Mucosa of stomach (tissue), 1 donor: ENCODE data around the gene TIAL1.

Experiments used
- H3K27me3 ChIP-seq: one replicate; pipeline ENCODE4 v1.7.0; 2013; ENCODE audit warnings: mild to moderate bottlenecking, low read length; ENCODE audit not compliant: control insufficient read depth, insufficient read depth
- H3K36me3 ChIP-seq: one replicate; pipeline ENCODE4 v1.7.0; 2013; ENCODE audit warnings: low read length; ENCODE audit not compliant: control insufficient read depth, insufficient read depth
- H3K4me1 ChIP-seq: one replicate; pipeline ENCODE4 v1.7.0; 2013; ENCODE audit warnings: mild to moderate bottlenecking, low read length; ENCODE audit not compliant: control insufficient read depth, insufficient read depth
- H3K4me3 ChIP-seq: one replicate; pipeline ENCODE4 v1.7.0; 2013; ENCODE audit warnings: low read length
- H3K9ac ChIP-seq: one replicate; pipeline ENCODE4 v1.7.0; 2013; ENCODE audit warnings: mild to moderate bottlenecking, low read length, moderate library complexity
- H3K9me3 ChIP-seq: one replicate; pipeline ENCODE4 v1.7.0; 2013; ENCODE audit warnings: mild to moderate bottlenecking, low read length, moderate library complexity; ENCODE audit not compliant: control insufficient read depth
- donor health status: Pancreatic carcinoma.

TIAL1 gene, protein sequence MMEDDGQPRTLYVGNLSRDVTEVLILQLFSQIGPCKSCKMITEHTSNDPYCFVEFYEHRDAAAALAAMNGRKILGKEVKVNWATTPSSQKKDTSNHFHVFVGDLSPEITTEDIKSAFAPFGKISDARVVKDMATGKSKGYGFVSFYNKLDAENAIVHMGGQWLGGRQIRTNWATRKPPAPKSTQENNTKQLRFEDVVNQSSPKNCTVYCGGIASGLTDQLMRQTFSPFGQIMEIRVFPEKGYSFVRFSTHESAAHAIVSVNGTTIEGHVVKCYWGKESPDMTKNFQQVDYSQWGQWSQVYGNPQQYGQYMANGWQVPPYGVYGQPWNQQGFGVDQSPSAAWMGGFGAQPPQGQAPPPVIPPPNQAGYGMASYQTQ

DNA sequence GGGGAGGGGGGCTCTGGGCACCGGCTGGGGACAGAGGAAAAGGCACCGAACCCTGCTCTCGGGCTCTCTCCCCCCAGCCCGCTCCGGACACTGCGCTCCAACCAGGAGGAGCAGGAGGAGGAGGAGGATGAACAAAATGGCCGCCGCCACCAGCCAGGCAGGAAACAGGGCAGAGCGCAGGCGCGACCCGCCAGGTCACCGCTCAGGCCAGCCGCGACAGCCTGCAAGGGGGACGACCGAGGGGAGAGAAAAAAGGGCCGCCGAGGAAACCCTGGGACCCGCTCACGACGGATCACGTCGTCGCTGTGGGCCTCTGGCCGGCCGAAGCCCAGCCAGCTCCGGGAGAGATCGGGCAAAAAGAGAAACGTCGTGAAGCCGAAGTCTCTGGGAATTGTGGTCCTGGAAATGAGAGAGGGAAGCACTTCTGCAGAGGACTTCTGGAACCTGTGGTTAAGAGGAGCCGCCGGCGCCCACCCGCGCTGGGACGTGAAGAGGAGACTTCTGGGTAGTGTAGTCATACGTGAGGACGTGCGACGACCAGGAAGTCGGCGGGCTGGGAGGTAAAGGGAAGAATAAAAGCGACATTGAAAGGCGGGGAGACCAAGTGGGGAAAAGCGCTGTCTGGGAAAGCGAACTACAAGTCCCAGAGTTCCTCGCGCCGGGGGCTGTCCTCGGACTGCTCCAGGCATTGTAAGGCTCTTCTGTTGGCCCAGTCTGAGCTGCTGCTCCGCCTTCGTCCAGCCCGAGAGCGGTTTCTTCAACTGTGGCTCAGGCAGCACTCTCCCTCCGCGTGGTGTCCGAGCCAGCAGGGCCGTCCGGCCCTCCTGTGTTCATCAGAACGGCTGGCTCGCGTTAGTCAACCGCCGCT lies at the start of gene TIAL1:
TSS of gene TIAL1 (minus strand) at position 428 of the 868 bp plus-strand sequence. CDS start 499 bp downstream, outside the sequence.
- Histone ChIP-seq H3K27me3 (no peaks in the 10 kb centered on the region), H3K4me1 (peaks cover 33% of the 10 kb centered on the region), H3K9ac (peak within 1 kb of the TSS; percentile 98), H3K9me3 (no peaks in the 10 kb centered on the region), H3K4me3 (peak within 1 kb of the TSS; percentile 94), H3K36me3 (no peaks in the 10 kb centered on the region)

DNA sequence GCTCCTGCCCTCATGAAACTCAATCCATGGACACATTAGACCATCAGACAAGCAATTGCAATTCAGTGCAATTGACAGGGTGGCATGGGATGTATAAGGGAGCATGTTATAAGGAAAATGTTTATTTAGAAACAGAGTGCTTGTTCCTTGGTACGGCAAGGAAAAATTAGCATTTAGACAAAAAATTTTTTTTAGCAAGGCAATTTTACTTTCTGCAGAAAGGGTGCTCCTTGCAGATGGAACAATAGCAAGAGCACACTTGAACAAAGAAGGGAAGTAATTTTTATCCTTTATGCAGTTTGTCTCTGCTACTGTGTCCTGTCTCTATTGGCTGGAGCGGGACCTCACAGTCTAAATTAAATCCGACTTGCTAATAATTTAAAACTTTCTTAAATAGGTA lies 48.2 kb upstream of the TIAL1 start:
- Histone ChIP-seq H3K9ac (no peak overlapping the region), H3K4me1 (peaks cover 7% of the 10 kb centered on the region), H3K4me3 (no peak overlapping the region), H3K27me3 (no peaks in the 10 kb centered on the region), H3K9me3 (no peaks in the 10 kb centered on the region), H3K36me3 (no peaks in the 10 kb centered on the region)

DNA sequence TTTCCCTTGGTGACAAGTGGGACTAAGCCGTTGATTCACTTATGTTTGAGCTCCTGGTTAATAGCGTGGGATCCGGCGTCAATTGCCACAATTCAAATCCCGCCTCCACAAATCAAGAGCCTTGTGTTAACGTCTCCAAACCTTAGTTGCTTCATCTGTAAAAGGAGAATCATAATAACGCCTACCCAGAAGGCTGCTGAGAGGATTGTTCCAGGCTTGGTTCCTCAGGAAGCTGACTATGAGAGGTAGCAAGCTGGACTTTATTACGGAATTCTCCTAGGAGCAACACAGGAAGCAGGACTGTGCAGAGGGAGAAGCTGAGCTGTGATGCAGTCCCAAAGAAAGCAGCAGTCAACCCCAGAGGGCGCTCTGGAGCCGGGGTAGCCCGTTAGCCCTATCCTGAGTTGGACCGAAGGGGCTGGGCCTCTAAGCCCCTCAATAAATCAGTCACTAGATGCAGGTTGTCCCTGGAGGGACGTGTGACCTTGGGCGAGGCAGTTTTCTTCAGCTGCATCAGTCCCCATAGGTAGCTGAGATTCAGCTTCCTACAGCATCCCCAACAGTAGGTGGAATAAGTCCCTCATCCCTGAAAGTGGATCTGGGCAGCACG lies 47.5 kb upstream of the TIAL1 start:
- Histone ChIP-seq H3K9me3 (no peaks in the 10 kb centered on the region), H3K4me3 (no peak overlapping the region), H3K27me3 (no peaks in the 10 kb centered on the region), H3K4me1 (peaks cover 7% of the 10 kb centered on the region), H3K9ac (no peak overlapping the region), H3K36me3 (no peaks in the 10 kb centered on the region)

DNA sequence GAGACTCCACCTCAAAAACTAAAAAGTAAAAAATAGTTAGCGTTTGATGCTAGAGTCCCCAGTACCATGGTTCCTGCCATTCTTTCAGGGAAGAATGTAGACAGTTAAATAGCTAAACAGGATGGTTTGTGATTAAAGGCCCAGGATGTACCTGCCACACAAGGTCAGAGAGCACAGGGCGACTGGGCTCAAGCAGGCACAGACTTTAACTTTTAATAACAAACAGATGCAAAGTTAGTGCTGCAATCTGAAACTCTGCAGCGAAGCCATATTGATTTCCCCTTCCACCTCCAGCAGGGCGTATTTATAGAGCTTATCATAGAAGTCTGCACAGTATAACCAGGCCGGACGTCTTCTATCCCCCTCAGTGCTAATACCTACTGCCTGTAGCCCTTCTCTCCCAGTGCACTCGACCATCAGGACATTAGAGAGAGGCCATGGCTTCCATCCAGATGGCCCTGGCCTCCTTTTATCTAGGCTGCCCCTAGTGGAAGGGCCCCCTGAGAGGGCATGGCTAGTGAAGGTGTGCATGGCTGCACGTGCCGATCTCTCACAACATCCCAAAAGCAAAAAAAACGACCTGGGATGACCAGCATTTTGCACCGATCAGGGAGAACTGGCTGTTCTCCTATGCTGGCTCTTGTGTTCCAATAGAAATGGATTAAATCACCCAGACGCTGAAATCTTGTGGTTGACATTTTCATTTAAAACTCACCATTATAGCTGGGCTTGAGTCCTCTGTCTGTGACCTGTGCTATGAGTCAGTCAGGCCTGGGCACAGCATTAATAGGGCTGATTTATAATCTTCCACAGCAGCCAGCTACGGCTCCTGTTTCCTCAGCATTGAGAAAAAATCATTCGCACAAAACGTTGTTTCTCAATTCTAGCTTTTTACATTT lies 46.8 kb upstream of the TIAL1 start:
- H3K4me3 ChIP-seq = no peak overlapping the region
- H3K27me3 ChIP-seq = no peaks in the 10 kb centered on the region
- no peak overlapping the region for H3K9ac ChIP-seq
- no peaks in the 10 kb centered on the region for H3K9me3 ChIP-seq
- no peaks in the 10 kb centered on the region for H3K36me3 ChIP-seq
- H3K4me1 ChIP-seq = peaks cover 7% of the 10 kb centered on the region

DNA sequence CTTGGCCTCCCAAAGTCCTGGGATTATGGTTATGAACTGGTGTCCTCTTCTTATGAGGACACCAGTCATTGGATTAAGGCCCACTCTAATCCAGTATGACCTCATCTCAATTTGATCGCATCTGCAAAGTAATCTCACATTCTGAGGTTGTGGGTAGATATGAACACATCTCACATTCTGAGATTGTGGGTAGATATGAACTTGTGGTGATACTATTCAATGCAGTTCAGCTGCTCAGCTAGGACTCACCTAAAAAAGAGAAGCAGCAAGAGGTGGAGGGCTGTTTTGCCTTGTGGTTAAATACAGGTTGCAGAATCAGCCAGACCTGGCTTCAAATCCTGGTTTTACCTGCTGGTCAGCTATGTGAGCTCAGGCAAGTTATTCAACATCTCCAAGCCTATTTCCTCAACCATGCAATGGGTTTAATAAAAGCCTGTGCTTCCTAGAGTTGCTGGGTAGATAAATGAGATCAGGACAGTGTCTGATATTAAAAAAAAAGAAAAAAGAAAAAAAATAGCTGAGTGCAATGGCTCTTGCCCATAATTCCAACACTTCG lies 45.9 kb upstream of the TIAL1 start:
- Histone ChIP-seq H3K9ac (no peak overlapping the region), H3K4me3 (no peak overlapping the region), H3K9me3 (no peaks in the 10 kb centered on the region), H3K27me3 (no peaks in the 10 kb centered on the region), H3K36me3 (no peaks in the 10 kb centered on the region), H3K4me1 (peaks cover 7% of the 10 kb centered on the region)

DNA sequence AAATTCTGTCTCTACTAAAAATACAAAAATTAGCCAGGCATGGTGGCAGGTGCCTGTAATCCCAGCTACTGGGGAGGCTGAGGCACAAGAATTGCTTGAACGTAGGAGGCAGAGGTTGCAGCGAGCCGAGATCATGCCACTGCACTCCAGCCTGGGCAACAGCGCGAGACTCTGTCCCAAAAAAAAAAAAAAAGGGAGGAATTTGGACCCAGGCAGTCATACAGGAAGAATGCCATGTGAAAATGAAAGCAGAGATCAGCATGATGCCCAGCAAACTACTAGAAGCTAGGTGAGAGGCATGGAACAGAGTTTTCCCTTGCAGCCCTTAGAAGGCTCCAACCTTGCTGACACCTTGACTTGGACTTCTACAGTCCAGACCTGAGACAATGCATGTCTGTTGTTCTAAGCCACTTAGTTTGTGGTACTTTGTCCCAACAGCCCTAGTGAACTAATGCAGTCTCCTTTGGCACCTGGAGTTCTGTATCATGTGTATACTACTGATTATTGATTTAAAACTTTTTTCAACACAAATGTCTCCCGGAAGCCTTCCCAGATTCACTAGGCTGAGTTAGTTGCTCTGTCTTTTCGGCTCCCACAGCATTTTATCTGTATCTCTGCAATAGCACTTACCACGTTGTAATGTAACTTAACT lies 44.2 kb upstream of the TIAL1 start:
- H3K9ac ChIP-seq = no peak overlapping the region
- no peak overlapping the region for H3K4me3 ChIP-seq
- peaks cover 7% of the 10 kb centered on the region for H3K4me1 ChIP-seq
- H3K36me3 ChIP-seq = no peaks in the 10 kb centered on the region
- no peaks in the 10 kb centered on the region for H3K9me3 ChIP-seq
- H3K27me3 ChIP-seq = no peaks in the 10 kb centered on the region

DNA sequence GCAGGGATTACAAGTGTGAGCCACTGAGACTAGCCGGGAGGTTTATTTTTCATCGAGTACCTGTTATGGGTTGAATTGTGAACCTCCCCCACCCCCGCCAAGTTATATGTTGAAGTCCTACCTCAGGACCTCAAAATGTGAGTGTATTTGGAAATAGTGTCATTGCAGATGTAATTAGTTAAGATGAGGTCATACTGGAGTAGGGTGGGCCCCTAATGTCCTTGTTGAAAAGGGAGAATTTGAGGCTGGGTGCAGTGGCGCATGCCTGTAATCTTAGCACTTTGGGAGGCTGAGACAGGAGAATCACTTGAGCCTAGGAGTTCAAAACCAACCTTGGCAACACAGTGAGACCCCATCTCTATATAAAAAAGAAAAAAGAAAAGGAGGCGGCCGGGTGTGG lies 43.6 kb upstream of the TIAL1 start:
- H3K9me3 ChIP-seq = no peaks in the 10 kb centered on the region
- no peaks in the 10 kb centered on the region for H3K27me3 ChIP-seq
- H3K9ac ChIP-seq = no peak overlapping the region
- H3K36me3 ChIP-seq = no peaks in the 10 kb centered on the region
- H3K4me3 ChIP-seq = no peak overlapping the region
- H3K4me1 ChIP-seq = peaks cover 7% of the 10 kb centered on the region

DNA sequence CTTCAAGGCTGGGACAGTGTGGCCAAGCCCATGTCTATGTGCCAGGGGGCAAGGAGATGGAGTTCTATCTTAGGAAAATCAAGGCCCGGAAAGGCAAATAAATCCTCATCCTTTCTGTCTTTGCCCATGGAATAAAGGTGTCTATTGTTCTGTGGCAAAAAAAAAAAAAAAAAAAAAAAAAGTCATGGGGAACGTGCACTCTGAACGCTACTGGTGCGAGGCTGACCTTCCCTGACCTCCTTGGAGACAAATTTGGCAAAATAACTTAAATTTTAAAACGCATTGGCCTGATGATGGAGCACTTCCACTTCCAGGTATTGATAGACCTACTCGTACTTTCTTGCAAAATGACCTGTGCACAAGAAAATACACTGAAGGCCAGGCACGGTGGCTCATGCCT lies 42.2 kb upstream of the TIAL1 start:
- H3K9me3 ChIP-seq = no peaks in the 10 kb centered on the region
- no peak overlapping the region for H3K9ac ChIP-seq
- H3K36me3 ChIP-seq = no peaks in the 10 kb centered on the region
- no peaks in the 10 kb centered on the region for H3K27me3 ChIP-seq
- H3K4me1 ChIP-seq = peaks cover 7% of the 10 kb centered on the region
- no peak overlapping the region for H3K4me3 ChIP-seq

DNA sequence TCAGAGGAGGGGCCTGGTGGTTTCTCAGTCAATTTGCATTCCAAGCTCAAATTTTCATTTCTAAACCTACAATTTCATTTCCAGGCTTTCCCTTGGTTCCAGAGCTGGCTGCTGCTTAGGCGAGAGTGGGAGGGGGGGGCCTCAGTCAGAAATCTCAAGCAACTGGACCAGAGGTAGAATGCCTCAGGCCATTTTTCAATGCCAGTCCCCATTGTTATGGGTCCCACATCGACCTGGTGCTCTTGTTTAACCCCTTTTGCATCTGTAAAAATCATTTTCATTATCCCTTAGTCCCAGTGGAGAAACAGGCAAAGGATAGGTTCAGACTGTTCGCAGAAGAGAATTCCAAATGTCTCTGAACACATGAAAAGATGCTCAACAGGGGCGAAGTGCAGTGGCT lies 40.9 kb upstream of the TIAL1 start:
- no peak overlapping the region for H3K4me3 ChIP-seq
- no peak overlapping the region for H3K9ac ChIP-seq
- H3K9me3 ChIP-seq = no peaks in the 10 kb centered on the region
- H3K27me3 ChIP-seq = no peaks in the 10 kb centered on the region
- no peaks in the 10 kb centered on the region for H3K36me3 ChIP-seq
- peaks cover 7% of the 10 kb centered on the region for H3K4me1 ChIP-seq

DNA sequence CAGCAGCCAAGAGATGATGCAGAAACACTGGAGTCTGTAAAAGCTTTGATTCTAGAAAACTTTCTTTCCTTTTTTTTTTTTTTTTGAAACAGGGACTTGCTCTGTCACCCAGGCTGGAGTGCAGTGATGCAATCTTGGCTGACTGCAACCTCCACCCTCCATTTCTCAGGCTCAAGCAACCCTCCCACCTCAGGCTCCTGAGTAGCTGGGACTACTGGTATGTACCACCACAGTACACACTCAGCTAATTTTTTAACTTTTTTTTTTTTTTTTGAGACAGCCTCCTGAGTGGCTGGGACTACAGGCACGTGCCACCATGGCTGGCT lies 37.4 kb upstream of the TIAL1 start:
- H3K36me3 ChIP-seq = no peaks in the 10 kb centered on the region
- no peaks in the 10 kb centered on the region for H3K4me1 ChIP-seq
- no peak overlapping the region for H3K4me3 ChIP-seq
- H3K9ac ChIP-seq = no peak overlapping the region
- no peaks in the 10 kb centered on the region for H3K9me3 ChIP-seq
- H3K27me3 ChIP-seq = no peaks in the 10 kb centered on the region
